ENCODE measurements around the gene CNKSR3.

DNA sequence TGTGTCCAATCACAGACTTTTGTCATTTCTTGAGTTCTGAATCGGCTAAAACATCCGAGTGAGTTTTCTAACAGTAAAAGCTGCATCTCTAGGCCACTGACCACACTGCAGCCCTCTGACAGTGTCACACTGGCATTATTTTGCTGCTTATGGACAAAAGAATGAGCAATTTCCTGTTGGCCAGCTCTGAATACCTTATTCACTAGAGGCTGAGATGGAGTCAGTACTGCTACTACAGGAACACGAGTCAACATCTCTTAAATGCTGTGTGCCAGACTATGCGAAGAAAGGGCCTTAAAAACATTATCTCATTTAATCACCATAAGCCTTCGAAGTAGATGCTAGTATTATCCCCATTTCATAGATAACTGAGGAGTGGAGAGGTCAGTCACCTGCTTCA is 111.4 kb downstream of the CNKSR3 start:
- TF ChIP-seq, protein P1, sequence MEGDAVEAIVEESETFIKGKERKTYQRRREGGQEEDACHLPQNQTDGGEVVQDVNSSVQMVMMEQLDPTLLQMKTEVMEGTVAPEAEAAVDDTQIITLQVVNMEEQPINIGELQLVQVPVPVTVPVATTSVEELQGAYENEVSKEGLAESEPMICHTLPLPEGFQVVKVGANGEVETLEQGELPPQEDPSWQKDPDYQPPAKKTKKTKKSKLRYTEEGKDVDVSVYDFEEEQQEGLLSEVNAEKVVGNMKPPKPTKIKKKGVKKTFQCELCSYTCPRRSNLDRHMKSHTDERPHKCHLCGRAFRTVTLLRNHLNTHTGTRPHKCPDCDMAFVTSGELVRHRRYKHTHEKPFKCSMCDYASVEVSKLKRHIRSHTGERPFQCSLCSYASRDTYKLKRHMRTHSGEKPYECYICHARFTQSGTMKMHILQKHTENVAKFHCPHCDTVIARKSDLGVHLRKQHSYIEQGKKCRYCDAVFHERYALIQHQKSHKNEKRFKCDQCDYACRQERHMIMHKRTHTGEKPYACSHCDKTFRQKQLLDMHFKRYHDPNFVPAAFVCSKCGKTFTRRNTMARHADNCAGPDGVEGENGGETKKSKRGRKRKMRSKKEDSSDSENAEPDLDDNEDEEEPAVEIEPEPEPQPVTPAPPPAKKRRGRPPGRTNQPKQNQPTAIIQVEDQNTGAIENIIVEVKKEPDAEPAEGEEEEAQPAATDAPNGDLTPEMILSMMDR (IDR thresholded peaks at IDR 0.05), result no peak
- TF ChIP-seq POLR2A (IDR thresholded peaks at IDR 0.05; ENCODE audit: low read depth) (no peak), POLR2AphosphoS5 (IDR thresholded peaks at IDR 0.05) (no peak)
